GM21825 (cell line): ENCODE results near the gene LCMT1.
"Not testable (repeated sequence)": the region's sequence is repeated elsewhere in the genome, so short reads cannot be mapped to it uniquely, and the experiment has no call there.

Experiments
- ATAC-seq: cut with Tn5 transposase; IDR thresholded peaks from one replicate; pipeline ENCODE4 v1.9.1; 2021; ENCODE audit warnings: mild to moderate bottlenecking, moderate library complexity; ENCODE audit not compliant: unreplicated experiment

LCMT1 gene

GRCh38 chr16:25141648-25142047 lies 30.1 kb downstream of the LCMT1 start:
- ATAC-seq = no peak

GRCh38 chr16:25143928-25144327 lies 32.4 kb downstream of the LCMT1 start:
- no peak for ATAC-seq

DNA sequence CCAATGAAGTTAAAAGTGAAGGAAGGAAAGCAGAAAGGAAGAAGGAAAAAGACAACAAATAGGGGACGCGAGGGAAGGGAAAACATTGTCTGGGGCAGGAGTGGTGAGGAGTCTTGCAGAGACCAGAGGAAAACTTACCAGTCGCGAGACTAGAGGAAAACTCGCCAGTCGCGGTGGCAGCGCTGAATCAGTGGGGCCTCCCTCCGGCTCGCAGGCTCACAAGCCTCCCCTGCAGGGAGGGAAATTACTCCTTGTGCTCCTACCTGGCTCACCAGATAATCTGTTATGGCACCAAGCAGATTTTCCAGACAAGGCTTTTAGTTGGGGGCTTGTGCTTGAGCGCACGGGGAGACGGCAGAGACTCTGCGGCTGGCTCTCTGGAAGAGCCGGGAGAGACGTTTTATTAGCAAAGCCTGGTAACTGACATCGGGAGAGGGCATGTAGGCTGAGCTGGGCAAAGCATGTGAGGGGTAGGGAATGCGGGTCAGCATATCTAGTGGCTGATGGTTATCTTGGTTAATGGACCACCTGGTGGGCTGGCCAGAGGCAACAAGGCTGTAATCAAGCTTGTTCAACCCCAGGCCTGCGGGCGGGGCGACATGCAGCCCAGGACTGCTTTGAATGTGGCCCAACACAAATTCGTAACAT lies 37.1 kb downstream of the LCMT1 start:
- no peak for ATAC-seq

- no peak for ATAC-seq
Observed at GRCh38 chr16:25151996-25152395, 40.5 kb downstream of the LCMT1 start.

DNA sequence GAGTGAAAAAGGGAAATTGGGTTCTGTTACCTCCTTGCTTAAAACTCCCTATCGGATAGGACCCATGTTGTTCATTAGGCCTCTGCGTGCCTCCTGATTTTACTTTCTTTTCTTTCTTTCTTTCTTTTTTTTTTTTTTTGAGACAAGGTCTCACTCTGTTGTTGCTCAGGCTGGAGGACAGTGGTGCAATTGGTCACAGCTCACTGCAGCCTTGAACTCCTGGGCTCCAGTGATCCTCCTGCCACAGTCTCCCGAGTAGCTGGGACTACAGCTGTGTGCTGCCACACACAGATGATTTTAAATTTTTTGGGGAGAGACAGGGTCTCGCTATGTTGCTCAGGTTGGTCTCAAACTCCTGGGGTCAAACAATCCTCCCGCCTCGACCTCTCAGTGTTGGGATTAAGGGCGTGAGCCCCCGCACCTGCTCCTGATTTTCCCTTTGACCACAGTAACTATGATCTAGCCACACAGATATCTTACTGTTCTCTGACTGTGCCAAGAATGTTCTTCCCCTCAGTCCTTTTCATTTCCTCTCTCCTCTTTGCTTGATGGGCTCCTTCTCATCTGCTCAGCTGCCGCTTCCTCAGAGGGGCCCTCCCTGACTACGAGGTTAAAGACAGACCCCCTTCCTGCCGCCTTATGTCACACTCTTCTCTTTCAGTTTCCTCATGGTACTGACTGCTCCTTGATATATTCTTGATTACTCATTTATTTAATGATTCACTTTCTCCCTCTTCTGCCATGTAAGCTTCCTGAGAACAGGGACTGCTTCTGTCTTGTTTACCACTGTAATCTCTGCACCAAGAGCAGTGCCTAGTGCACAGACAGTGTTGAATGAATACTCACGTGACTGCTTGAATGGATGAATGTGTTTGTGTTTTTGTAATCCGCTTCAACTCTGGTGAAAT lies 44.3 kb downstream of the LCMT1 start:
- ATAC-seq = no peak

DNA sequence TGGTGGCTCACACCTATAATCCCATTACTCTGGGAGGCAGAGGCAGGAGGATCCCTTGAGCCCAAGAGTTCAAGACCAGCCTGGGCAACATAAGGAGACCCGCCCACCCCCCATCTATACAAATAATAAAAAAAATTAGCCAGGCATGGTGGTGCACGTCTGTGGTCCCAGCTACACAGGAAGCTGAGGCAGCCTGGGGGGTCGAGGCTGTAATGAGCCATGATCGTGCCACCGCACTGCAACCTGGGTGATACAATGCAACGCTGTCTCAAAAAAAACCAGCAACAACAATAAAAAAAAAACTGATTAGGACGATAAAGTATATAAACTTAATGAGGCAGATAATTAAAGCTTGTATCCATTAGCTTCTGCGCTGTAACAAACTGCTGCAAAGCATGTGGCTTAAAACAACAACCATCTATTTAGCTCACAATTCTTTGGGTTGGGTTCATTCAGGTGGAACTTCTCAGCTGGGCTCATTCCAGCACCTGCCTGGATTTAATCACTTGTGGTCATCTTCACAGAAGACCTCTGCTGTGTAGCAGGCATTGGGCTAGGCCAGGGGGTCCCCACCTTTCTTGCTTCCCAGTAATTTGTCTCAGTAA lies 45.8 kb downstream of the LCMT1 start:
- ATAC-seq = no peak

- no peak for ATAC-seq
Observed at GRCh38 chr16:25158401-25158800, 46.9 kb downstream of the LCMT1 start.

- no peak for ATAC-seq
Observed at GRCh38 chr16:25161753-25162367, 50.3 kb downstream of the LCMT1 start.

- no peak for ATAC-seq
Observed at GRCh38 chr16:25163683-25164082, 52.1 kb downstream of the LCMT1 start.

- ATAC-seq = no peak
Observed at GRCh38 chr16:25165284-25165683, 53.7 kb downstream of the LCMT1 start.

- ATAC-seq = not testable (repeated sequence)
Observed at GRCh38 chr16:25167920-25168319, 56.4 kb downstream of the LCMT1 start.

DNA sequence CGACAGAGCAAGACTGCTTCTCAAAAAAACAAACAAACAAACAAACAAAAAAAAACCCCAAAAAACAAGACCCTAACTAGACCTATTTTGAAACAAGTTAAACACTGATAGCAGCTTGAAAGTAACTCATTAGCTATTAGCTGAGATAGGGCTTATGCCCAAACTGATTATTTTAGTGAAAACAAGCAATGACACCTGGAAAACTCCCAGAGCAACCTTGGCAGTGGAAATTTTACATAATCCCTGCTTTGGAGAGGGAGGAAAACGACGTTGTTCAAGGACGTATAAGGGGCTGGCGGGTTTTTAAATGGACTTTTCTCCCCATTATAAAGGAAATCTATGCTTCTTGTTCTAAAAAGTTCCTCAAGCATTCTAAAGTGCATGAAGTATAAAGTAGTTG lies 59.8 kb downstream of the LCMT1 start:
- ATAC-seq = no peak

DNA sequence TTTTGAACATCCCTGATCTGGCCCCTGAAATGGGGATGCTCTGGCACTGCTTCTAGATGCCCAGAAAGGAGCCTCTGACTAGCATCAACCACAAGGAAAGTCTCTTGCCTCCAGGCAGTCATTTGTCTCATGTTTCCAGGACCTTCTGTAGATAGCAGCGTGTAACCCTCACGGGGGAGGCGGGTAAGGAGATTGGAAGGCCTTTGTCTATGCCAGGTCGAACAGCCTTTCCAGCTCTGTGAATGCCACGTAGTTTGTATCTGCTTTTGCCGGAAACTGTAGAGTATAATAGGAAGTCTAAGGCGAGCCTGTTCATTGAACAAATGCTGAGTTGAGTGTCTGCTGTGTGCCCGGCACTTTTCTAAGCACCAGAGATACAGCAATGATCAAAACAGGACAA lies 61.3 kb downstream of the LCMT1 start:
- ATAC-seq = no peak

- ATAC-seq = no peak
Observed at GRCh38 chr16:25174285-25174684, 62.7 kb downstream of the LCMT1 start.

DNA sequence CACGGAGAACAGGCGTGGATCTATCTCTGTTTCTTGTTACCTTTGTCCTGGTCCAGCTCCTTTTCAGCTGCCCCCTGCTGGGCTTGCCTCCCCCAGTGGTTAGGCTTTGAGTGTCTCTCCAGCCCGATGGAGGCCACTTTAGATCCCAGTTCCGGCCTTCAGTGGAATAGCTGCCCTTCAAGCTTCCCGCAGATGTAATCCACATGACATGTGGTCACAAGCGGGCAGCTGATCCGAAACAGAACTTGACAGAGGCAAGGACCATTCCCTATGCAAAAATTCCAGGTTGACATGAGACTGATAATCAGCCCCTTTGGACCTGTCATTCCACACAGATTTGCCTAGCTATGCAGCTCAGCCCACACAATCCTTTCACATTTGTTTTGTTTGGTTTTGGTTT lies 64.6 kb downstream of the LCMT1 start:
- ATAC-seq = no peak

- no peak for ATAC-seq
Observed at GRCh38 chr16:25177512-25177830, 65.9 kb downstream of the LCMT1 start.

DNA sequence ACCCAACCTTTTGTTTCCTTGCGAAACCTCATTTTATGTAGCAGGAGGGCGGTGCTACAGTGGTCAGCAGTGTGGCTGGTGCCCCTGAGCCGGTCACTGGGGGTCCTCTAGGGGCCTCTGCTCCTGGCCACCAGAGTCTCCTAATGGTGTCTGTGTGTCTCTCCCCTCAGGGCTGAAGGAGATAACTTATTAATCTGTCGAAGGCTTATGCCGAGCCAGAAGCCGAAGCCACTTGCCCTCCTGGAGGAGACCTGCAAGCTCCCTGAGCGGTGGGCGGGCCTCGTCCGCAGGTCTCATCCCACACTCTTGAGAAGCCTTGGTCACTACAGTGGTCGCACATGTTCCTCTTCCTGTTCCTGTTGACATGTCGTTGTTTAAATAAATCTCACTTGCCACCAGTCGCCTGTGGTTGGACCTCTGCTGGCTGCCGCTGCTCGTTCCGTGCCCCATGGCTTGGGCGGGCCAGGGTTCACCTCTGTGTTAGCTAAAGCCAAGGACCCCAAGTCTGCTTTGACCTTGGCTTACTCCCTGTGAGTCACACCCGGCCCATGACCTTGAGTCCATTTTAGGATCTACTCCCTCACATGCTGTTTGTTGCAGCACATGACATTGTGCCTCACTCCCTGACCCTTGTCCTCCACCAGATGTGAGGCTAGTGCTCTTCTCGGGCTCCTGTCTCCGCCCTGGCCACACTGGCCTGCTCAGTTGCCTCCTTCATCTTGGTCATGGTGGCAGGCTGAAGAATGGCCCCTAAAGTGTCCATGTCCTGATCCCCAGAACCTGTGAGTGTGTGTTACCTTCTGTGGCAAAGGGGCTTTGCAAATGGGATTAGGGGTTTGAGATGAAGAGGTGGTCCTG lies 66.5 kb downstream of the LCMT1 start:
- no peak for ATAC-seq

- ATAC-seq = not testable (repeated sequence)
Observed at GRCh38 chr16:25181236-25181635, 69.7 kb downstream of the LCMT1 start.

DNA sequence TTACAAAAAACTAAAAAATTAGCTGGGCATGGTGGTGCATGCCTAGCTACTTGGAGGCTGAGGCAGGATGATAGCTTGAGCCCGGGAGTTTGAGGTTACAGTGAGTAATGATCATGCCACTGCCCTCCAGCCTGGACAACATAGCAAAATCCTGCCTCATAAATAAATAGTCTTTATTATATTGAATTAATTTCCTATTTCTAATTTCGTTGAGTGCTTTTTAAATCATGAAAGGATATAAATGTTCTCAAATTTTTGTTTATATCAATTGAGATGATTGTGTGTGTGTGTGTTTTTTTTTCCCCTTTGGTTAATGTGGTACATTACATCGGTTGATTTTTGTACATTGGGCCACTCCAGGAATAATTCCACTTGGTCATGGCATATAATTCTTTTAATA lies 73.2 kb downstream of the LCMT1 start:
- ATAC-seq = no peak

GRCh38 chr16:25187491-25187795 lies 75.9 kb downstream of the LCMT1 start:
- no peak for ATAC-seq

DNA sequence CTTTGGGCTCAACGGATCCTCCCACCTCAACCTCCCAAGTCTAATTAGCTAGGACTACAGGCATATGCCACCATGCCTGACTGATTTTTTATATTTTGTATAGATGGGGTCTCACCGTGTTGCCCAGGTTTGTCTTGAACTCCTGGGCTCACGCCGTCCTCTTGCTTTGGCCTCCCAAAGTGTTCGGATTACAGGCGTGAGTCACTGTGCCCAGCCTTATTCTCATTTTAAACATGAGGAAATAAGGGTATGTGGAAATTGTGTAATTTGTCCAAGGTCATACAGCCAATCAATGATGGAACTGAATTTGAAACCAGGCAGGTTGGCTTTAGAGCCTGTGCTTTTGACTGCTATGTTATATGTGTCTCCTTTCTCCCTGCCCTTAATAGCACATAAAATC lies 77.8 kb downstream of the LCMT1 start:
- no peak for ATAC-seq
